SKM-1 (cell line): ENCODE results near the gene CATSPER2.
"Not testable (repeated sequence)": the region's sequence is repeated elsewhere in the genome, so short reads cannot be mapped to it uniquely, and the experiment has no call there.

Experiments
- DNase-seq: peaks from one replicate; lab custom pipeline; 2025; ENCODE audit not compliant: unreplicated experiment; lab: John Stamatoyannopoulos, UW

The CATSPER2 gene

DNA sequence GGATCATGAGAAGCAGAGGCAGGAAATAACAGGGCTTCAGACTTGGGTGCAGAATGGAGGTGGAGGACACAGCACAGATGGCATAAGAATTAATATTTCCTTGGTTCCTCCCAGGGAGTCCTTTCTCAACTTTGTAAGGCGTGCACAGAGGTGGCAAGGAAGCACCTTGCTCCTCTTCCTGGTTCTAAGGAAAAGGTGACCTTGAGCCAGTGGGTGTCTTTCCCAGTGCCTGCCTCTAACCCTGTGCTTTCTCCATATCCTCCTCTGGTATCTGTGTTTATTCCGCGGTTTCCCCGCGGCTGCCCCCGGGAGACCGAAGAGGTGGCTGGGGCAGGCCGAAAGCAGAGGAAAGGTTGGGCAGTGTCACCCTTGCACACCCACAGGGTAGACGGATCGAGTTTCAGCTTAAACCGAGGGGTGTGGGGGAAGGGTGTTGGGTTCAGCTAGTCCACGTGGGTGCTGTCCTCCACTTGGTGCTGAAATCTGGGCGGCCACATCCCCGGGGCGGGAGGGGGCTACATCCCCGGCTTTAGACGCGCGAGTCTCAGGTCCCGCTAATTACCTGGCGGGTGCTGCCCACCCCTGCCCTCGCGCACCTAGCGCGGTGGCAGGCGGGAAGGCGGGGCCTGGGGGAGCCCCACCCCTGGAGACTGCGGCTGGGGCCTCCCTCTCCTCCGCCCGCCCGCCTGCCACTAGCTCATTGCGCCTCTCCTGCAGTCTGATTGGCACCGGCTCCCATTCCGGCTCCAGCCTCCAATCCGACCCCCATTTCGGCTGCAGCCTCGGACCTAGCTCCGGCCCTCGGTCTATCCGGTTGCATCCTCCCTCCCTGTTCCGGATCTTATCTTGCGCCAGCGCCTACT, 55.1 kb downstream of the CATSPER2 start, which contains the start of gene CKMT1B:
Gene CKMT1B, plus strand, starts transcription at position 700 of the 863 bp plus-strand sequence. CDS start 192 bp downstream, outside the sequence.
- DNase-seq = not testable (repeated sequence)

DNA sequence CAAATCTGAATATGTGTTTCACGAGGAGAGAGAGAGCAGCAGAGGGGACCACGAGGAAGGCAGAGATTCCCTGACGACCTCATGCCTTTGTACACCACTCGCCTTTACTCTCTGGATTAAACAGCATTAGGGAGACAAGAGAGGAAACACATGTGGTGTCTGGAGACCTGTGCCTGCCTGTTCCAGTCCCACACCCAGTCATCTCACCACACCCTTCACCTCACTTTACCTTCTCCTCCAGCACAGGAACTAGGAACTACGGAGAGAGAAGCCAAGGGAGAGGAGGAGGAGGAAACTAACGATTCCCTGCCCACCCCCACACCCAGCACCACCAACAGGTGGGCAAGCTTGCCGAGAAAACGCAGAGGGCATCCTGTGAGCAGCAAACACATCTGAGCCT, 55.8 kb downstream of the CATSPER2 start:
- DNase-seq = not testable (repeated sequence)

DNA sequence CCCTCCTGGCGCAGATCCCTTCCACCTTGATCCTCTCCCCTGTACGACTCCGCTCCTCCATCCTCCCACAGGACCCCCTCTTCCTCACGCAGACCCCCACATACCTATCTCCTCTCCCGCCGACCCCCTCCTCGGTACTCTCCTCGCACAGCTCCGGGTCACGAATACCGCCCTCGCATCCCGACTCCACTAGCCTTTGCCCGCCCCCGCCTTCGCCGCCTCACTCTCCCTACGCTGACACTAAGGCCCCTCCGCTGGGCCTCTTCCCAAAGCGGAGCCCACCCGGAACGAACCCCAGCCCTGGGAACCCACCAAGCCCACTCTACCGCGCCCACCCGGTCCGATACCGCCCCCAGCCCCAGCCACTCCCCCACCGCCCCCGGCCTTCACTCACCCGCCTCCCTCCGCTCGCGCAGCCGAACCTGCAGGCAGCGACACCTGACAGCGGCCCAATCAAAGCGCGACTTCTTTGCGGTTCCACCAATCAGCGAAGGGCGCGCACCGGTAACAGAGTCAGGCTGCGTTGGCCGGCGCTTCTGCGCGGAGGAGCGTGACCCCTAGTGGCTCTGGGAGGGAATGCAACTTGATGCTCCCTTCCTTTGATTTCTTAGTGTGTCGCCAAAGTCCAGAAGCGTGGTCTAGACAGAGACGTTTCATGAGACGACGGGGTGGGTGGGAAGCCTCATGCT, 58.7 kb downstream of the CATSPER2 start, which contains the start of gene PPIP5K1:
Gene PPIP5K1, minus strand, starts transcription at position 431 of the 689 bp plus-strand sequence. CDS start 5,704 bp downstream, outside the sequence.
- DNase-seq = not testable (repeated sequence)
